ENCODE measurements around the gene RGS19.

RGS19 gene

GRCh38 chr20:64032706-64033624 is 46.4 kb downstream of the RGS19 start:
- DNase-seq = no peak

- DNase-seq = no peak
These were observed 47.5 kb downstream of the RGS19 start for GRCh38 chr20:64031822-64032314.

- DNase-seq = no peak
These were observed 48.8 kb downstream of the RGS19 start for GRCh38 chr20:64030371-64031134.

DNA sequence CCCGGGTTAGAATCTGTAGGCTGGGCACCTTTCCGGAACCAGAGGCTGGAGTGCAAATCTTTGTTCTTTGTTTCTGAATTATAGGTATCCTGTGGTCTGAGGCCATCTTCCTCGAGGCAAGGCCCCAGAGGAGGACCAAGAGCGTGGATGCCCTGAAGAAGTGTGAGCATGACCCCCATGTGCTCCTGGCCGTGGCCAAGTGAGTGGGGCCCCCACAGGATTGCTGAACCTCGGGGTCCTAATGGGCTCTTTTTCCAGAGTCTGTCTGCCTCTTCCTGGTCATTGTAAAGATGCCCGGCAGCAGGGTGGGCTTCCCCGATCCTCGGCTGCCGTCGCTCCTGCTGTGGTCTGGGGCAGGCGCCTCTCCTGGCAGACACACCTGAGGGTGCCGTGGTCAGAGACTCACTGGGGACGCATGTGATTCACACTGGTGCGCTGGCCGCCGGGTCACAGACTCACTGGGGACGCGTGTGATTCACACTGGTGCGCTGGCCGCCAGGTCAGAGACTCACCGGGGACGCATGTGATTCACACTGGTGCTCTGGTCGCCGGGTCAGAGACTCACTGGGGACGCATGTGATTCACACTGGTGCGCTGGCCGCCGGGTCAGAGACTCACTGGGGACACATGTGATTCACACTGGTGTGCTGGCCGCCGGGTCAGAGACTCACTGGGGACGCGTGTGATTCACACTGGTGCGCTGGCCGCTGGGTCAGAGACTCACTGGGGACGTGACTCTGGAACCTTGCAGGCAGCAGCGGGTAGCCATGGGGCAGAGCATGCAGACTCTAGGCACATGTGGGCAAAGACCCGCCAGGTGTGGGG is 49.8 kb downstream of the RGS19 start:
- DNase-seq = no peak

DNA sequence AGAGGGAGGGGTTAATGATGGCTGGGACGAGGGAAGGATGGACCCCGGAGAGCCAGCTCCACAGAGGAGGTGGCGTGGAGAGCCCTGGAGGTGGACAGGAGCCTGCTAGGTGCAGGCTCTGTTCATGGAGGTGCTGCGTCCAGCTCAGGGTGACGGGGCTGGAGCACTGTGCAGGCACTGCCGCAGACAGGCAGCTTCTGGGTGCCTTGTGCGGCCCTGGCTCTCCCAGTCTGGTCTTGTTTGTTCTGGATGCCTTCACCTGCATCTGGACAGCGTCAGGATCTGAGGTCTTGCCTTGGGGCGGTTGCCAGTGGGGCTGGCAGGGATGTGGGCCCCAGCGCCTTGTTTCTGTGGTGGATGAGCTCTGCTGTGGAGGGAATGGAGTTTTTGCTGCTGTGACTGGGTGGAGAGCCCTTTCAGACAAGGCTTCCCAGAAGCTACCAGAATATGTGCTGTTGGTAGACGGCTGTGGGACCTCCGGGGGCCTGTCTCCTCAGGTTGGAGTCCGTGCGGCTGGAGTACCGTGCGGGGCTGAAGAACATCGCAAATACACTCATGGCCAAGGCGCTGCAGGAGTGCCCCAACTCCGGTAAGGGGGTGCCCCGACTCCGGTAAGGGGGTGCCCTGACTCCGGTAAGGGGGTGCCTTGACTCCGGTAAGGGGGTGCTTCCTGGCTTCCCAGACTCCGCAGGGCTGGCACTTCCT is 51.2 kb downstream of the RGS19 start:
- no peak for DNase-seq

DNA sequence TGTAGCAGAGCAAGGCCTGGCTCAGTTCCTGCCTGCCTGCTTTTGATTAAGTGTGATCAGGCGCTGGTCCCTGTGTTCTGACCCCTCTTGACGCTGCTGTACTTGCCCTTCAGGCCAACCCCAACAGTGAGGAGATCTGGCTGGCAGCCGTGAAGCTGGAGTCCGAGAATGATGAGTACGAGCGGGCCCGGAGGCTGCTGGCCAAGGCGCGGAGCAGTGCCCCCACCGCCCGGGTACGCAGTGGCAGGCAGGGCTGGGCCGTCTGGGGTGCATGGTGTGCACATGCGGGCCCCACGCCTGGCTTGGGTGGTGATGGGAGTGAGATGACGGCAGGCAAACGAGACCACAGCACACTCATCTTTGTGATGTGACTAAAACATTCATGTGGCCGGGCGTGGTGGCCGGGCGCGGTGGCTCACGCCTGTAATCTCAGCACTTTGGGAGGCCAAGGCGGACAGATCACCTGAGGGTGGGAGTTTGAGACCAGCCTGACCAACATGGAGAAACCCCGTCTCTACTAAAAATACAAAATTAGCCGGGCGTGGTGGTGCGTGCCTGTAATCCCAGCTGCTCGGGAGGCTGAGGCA is 53.4 kb downstream of the RGS19 start:
- DNase-seq = no peak

GRCh38 chr20:64025101-64025825 is 54.1 kb downstream of the RGS19 start:
- no peak for DNase-seq

DNA sequence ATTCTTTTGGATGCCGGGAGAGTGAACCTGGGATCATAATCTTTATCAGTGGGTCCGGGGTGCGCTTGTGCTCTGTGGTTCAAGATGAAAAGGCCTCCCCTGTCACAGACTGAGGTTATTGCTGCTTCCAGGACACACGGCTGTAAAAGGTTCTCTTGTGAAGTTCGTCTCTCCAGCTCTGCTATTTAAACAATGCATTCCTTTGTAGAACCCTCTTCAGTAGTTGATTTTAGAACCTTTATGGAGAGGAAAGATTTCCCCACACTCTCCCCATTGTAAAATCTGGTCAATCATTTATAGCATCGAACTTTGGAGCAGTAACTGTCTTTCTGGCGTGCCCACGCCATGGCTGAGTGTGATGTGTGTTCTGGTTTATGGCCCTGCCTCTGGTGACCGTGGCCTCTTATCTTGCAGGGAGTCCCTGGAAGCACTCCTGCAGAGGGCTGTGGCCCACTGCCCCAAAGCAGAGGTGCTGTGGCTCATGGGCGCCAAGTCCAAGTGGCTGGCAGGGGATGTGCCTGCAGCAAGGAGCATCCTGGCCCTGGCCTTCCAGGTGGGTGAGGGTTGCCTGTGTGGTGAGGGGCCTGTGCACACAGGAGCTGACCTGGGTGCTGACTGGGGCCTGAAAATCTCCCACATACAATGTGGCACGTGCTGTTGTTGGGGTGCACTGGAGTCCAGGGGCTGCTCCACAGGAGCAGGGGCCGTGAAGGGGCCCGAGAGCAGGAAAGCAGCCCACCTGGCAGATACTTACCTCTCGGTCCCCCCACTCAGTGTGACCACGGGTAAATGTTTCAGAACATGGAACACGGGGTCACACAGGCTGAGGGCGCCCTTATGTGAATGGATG is 55.0 kb downstream of the RGS19 start:
- no peak for DNase-seq

GRCh38 chr20:64023361-64024140 is 55.8 kb downstream of the RGS19 start:
- DNase-seq = no peak

Data from NCI-H774 (cell line).